Measurements from ENCODE around the gene SGTA. TPM values are rescaled to one million over a fixed set of nuclear protein-coding genes. Genes with fewer than 3 reads are reported as not detected.

SGTA gene
- total RNA-seq, 1 donor from 2014 or later, result 29.8 TPM

DNA sequence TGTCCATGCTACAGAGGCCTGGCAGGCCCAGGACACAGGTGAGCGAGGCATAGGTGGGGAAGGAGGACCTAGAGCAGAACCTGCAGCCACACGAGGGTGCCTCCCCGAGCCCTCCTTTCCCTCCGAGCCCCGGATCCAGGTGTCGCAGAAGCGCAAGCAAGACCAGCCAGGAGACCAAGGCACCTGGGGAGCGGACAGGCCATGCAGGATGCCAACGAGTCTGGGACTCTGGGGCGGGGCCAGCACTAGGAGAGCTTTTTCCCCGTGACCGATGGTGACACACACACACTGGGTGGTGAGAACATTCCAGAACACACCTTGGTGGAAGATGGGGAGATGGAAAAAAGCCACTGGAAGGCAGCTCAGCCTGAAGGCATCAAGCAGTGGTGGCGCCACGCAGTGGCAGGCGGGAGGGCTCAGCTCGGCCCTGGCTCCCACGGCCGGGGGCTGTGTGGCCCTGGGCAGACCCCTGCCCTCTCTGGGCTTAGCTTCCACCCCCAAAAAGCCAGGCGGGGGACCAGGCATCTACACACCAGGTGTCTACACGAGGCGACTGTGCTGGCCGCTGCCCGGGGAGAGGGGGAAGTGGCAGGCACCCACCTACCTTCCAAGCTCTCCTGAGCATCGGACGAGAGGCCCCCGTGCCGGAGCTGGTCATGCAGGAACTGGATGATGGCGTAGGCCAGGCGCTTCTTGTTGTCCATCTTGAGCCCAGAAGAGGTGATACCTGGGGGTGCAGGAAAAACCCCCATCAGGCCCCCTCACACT, 14.5 kb downstream of the SGTA start:
- Histone ChIP-seq H3K4me1 (peaks cover 0 to 9% of the 10 kb centered on the region in 2 donors), H3K27ac (no peak overlapping the region), H3K4me3 (no peak overlapping the region), H3K36me3 (peaks cover 50 to 63% of the 10 kb centered on the region in 2 donors), H3K27me3 (no peaks in the 10 kb centered on the region), H3K9me3 (no peaks in the 10 kb centered on the region)
- intact Hi-C loops (cut with DNase I), result no loop called here
- no peak for DNase-seq (ENCODE audit: low spot score in 2 of 2)
- TF ChIP-seq, protein P1, sequence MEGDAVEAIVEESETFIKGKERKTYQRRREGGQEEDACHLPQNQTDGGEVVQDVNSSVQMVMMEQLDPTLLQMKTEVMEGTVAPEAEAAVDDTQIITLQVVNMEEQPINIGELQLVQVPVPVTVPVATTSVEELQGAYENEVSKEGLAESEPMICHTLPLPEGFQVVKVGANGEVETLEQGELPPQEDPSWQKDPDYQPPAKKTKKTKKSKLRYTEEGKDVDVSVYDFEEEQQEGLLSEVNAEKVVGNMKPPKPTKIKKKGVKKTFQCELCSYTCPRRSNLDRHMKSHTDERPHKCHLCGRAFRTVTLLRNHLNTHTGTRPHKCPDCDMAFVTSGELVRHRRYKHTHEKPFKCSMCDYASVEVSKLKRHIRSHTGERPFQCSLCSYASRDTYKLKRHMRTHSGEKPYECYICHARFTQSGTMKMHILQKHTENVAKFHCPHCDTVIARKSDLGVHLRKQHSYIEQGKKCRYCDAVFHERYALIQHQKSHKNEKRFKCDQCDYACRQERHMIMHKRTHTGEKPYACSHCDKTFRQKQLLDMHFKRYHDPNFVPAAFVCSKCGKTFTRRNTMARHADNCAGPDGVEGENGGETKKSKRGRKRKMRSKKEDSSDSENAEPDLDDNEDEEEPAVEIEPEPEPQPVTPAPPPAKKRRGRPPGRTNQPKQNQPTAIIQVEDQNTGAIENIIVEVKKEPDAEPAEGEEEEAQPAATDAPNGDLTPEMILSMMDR (IDR thresholded peaks at IDR 0.05), result no peak

- intact Hi-C loops (cut with DNase I), result no loop called here
- TF ChIP-seq, protein P1 (IDR thresholded peaks at IDR 0.05), result no peak
Observed at GRCh38 chr19:2767688-2768087, 15.4 kb downstream of the SGTA start.

GRCh38 chr19:2766594-2767372, 16.3 kb downstream of the SGTA start:
- intact Hi-C loops (cut with DNase I), result no loop called here
- H3K27me3 ChIP-seq, result no peaks in the 10 kb centered on the region
- no peaks in the 10 kb centered on the region for H3K9me3 ChIP-seq
- no peak overlapping the region for H3K4me3 ChIP-seq
- DNase-seq (ENCODE audit: low spot score in 2 of 2), result no peak
- H3K4me1 ChIP-seq, result peaks cover 0 to 9% of the 10 kb centered on the region in 2 donors
- H3K36me3 ChIP-seq, result peaks cover 67 to 81% of the 10 kb centered on the region in 2 donors
- TF ChIP-seq, protein P1 (IDR thresholded peaks at IDR 0.05), result no peak
- H3K27ac ChIP-seq, result no peak overlapping the region

More at GRCh38 chr19:2767688-2768087, 15.4 kb downstream of the SGTA start:
- no peak for DNase-seq (ENCODE audit: low spot score in 2 of 2)
- no peak overlapping the region for H3K27ac ChIP-seq
- peaks cover 59 to 72% of the 10 kb centered on the region in 2 donors for H3K36me3 ChIP-seq
- H3K4me1 ChIP-seq, result peaks cover 0 to 9% of the 10 kb centered on the region in 2 donors
- H3K9me3 ChIP-seq, result no peaks in the 10 kb centered on the region
- H3K4me3 ChIP-seq, result no peak overlapping the region
- H3K27me3 ChIP-seq, result no peaks in the 10 kb centered on the region

DNA sequence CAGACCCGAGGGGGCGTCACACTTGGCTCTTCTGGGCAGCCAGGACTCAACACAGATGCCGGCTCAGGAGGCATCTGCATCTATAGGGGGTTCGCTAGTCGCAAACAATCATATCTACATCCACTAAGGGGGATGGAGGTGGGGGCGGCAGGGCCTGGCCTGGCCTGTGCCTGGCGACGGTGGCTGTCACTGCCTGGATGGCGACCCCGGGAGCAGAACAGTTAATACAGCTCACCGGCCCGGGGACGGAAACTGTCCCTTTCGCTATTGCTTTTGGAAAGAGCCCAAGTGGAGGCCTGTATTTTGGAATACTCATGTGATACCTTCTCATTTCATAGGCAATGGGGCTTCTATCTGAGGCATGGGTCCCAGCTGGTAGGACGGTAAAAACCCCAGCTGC, 17.7 kb downstream of the SGTA start:
- peaks cover 0 to 4% of the 10 kb centered on the region in 2 donors for H3K4me1 ChIP-seq
- H3K27me3 ChIP-seq, result no peaks in the 10 kb centered on the region
- no peak for DNase-seq (ENCODE audit: low spot score in 2 of 2)
- TF ChIP-seq, protein P1 (IDR thresholded peaks at IDR 0.05), result no peak
- intact Hi-C loops (cut with DNase I), result no loop called here
- H3K27ac ChIP-seq, result no peak overlapping the region
- H3K9me3 ChIP-seq, result no peaks in the 10 kb centered on the region
- no peak overlapping the region for H3K4me3 ChIP-seq
- peaks cover 78 to 87% of the 10 kb centered on the region in 2 donors for H3K36me3 ChIP-seq

- intact Hi-C loops (cut with DNase I), result no loop called here
- Histone ChIP-seq H3K27ac (no peak overlapping the region), H3K36me3 (peaks cover 78 to 88% of the 10 kb centered on the region in 2 donors), H3K27me3 (no peaks in the 10 kb centered on the region), H3K4me3 (no peak overlapping the region), H3K9me3 (no peaks in the 10 kb centered on the region), H3K4me1 (no peaks in the 10 kb centered on the region)
- DNase-seq (ENCODE audit: low spot score in 2 of 2), result no peak
- TF ChIP-seq, protein P1 (IDR thresholded peaks at IDR 0.05), result no peak
Observed at GRCh38 chr19:2764945-2765344, 18.1 kb downstream of the SGTA start.

Data from ascending aorta (tissue), 2 donors.